Activated T-cell treated with anti-CD3 and anti-CD28 coated beads for 24 hours (primary cell): Measurements from ENCODE around the gene NUAK1.

ENCODE experiments used
- DNase-seq: peaks from one replicate; pipeline ENCODE4 v3.0.0-alpha.2; 2020; ENCODE audit warnings: low read depth

NUAK1 gene

DNA sequence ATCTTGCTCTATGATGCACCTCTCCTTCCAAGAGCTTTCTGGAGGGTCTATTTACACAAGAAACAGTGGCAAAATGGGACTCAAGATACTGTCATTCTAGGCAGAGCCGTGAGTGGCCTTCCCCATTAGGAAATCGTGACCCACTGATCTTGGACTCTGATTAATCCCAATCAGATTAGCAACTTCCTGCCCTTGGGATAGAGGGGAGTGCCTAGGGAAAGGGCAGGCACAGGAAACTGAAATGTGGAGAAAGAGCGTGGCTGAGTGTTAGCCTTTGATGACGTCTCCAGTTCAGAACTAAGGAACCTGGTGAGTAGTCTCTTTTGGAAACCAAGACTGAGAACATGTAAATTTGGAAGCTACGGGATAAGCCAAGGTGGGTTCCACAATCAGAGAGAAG, 76.1 kb downstream of the NUAK1 start:
- no peak for DNase-seq

GRCh38 chr12:106058256-106059182, 80.2 kb downstream of the NUAK1 start:
- no peak for DNase-seq

DNA sequence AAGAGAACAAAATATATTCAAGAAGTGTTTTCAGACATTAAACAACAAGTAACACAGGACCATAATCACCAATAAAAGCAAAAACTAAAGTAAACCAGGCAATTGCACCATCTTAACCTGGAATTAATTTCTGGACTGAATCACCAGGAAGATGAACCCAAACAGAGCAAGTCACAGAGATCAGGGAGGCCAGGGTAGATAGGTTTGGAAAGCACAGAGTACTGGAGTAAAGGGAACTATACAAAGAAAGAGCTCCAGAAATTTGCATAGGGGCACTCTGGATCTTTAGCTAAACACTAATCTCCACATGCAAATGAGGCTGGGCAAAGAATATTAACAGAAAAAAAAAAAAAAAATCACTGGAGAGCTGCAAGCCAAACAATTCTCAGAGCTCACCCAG, 84.7 kb downstream of the NUAK1 start:
- no peak for DNase-seq

DNA sequence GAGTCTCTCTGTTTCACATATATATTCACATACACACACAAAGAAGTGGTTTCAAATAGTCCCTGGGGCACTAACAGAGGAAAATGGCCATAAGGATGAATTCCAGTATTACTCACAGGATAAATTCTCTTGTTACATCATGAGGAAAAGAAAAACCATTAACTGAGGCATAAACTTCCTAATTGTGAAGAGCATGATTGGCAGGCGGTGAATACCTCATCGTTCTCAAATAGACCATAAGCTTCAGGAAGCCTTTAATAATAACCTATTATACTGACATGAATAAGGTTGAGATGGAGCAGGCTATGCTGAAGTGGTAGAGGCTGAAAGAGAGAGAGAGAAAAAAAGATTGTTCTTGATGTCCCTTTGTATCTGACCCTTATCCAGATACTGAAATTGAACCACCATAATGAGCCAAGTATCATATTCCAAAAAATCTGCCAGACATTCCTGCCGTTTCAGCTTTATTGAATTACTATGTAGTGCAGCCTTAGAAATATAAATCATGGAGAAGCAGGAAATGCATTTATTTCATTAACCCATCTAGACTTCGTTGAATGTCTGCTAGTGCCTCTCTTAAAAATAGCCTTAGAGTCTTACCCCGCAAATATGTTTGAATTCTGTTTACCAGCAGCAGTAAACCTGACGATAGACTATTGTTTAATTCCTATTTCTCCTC, 86.8 kb downstream of the NUAK1 start:
- no peak for DNase-seq

- DNase-seq, result no peak
These were observed 89.2 kb downstream of the NUAK1 start for GRCh38 chr12:106049546-106049945.

GRCh38 chr12:106049105-106049504, 89.6 kb downstream of the NUAK1 start:
- DNase-seq, result no peak

DNA sequence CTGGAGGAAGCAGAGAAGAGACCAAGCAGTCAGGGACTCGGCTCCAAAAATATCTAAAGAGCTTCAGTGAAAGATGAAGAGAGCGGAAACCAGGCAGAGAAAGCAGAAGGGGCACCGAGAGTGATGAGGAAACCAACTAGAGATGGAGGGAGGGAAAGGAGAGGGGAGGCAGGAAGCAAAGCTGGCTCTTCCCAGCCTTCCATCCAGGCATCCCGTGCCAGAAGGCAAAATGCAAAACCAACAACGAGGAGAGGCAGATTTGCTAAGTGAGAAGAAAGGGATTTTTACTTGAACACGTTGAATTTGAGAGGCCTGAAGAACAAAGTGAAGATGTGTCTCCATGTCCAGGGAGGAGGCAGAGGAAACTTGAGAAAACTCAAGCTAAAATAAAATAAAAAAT, 90.1 kb downstream of the NUAK1 start:
- no peak for DNase-seq

DNA sequence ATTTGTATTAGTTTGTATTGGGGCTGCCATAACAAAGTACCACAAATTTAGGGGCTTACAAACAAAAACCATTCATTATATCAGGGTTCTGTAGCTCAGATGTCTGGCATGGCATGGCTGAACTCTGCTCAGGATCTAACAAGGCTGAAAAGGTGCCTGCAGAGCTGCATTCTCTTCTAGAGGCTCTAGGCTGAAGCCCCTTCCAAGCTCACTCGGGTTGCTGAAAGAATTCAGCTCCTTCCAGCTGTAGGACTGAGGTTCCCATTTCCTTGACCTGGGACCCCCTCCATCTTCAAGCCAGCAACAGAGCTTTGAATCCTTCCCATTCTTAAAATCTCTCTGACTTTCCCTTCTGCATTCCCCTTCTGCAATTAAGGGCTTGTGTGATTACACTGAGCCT, 90.7 kb downstream of the NUAK1 start:
- no peak for DNase-seq

DNA sequence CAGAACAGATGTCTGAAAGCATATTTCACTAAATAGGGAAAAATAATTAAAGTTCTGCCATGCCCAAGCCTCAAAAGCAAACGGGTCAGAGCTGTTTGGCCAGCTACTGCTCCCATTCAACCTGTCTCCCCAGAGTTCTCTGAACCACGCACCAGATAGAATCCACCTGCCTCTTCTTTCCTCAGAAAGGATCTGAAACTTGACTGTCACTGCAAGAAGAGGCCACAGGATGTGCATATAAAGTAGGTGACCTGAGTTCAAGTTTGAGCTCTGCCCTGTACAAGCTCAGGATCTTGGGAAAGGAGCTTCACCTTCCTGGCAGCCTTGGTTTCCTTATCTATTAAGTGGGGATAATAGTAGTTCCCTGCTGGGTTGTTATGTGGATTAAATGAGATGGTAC, 91.8 kb downstream of the NUAK1 start:
- DNase-seq, result no peak

GRCh38 chr12:106046301-106046846, 92.4 kb downstream of the NUAK1 start:
- no peak for DNase-seq

- DNase-seq, result no peak
These were observed 93.5 kb downstream of the NUAK1 start for GRCh38 chr12:106045251-106045674.

GRCh38 chr12:106044773-106045172, 94.0 kb downstream of the NUAK1 start:
- no peak for DNase-seq

- no peak for DNase-seq
These were observed 96.7 kb downstream of the NUAK1 start for GRCh38 chr12:106042037-106042436.

- no peak for DNase-seq
These were observed 98.2 kb downstream of the NUAK1 start for GRCh38 chr12:106040521-106040920.

GRCh38 chr12:106039646-106040404, 98.9 kb downstream of the NUAK1 start:
- DNase-seq, result no peak

DNA sequence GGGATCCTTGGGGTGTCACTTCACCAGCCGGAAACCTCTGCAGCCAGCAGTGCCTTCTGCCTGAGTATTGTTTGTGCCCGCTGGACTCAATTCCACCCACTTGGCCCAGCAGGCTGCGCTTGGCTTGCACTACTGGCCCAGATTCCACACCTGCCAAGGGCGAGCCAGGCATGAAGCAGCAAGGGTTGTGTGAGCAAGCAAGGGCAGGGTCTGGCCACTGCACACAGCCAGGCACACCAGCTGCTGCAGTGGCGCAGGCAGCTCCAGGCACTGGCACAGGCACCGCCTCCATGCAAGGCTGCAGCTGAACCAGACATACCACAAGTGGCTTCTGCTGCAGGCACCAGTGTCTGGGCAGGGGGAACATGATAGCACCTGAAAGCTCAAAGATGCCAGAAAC, 99.5 kb downstream of the NUAK1 start:
- DNase-seq, result no peak

DNA sequence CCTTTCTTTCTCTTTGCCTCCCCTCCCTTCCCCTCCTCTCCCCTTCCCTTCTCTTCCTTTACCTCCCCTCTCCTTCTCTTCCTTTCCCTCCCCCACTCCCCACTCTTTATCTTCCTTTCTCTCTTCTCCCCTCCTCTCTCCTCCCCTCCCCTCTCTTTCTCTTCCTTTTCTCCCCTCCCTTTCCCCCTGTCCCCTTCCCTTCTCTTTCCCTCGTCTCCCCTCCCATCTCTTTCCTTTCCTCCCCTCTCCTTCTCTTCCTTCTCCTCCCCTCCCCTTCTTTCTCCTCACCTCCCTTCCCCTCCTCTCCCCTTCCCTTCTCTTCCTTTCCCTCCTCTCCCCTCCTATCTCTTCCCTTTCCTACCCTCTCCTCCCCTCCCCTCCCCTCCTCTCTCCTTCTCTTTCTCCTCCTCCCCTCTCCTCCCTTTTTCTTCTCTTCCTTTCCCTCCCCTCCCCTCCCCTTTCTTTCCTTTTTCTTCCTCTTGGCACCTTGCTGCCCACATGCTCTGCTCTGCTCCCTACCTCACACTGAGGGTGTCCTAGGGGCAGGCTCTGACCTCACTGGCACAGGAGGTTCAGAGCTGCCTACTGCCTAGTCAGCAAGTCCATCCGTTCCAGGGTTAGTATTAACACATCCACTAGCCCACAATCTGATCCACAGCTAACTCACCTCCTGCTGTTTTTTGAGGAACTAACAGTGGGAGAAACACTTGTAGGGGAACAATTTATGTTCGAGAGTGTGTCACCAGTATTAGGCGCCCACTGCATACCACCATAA, 101.0 kb downstream of the NUAK1 start:
- no peak for DNase-seq

DNA sequence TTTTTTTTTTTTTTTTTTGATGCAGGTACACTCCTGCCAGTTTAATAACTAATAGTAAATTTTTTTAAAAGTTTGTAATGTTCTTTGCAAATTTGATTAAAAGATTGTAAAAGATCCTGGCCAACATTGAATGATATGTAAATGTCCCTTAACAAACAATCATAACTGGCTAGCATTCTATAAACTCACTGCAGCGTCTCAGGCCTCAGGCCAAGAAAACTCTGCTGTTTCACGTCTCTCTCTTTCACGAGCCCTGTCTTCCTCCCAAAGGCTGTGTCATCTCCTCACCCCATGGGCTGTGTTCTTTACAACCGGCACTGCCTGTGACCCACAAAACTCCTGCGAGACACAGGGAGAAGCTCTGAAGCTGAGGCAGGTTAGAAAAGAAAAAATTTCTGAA, 103.3 kb downstream of the NUAK1 start:
- DNase-seq, result no peak

GRCh38 chr12:106034316-106034715, 104.4 kb downstream of the NUAK1 start:
- DNase-seq, result no peak

DNA sequence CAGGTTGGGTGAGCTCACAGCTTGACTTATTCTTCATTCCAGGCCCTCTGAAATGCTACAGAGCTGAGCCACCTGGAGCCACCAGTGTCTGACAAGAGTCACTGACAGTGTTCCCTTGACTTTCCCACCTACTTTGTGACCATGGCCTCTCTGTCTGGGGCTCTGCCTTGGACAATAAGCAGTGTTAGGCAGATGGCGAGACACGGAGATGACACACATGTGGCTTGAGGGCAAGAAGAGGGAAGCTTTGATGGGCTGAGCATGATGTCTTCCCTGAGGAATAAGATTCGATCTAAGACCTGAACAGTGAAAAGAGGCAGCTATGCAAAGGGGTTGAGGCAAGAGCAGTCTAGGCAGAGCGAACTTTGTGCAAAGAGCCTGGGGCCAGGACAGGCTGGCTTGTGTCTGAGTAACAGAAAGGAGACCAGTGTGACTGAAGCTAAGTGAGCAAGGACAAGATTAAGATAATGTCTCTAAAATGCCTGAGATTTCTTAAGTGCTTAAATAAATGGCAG, 105.5 kb downstream of the NUAK1 start:
- no peak for DNase-seq

GRCh38 chr12:106032623-106032925, 106.2 kb downstream of the NUAK1 start:
- no peak for DNase-seq
